HG03025 (cell line): ENCODE measurements around the gene RELN.

Experiments
- ATAC-seq: cut with Tn5 transposase; IDR thresholded peaks from one replicate; pipeline ENCODE4 v1.9.1; 2021; ENCODE audit warnings: mild to moderate bottlenecking, moderate library complexity; ENCODE audit not compliant: unreplicated experiment, low FRiP score

RELN gene

DNA sequence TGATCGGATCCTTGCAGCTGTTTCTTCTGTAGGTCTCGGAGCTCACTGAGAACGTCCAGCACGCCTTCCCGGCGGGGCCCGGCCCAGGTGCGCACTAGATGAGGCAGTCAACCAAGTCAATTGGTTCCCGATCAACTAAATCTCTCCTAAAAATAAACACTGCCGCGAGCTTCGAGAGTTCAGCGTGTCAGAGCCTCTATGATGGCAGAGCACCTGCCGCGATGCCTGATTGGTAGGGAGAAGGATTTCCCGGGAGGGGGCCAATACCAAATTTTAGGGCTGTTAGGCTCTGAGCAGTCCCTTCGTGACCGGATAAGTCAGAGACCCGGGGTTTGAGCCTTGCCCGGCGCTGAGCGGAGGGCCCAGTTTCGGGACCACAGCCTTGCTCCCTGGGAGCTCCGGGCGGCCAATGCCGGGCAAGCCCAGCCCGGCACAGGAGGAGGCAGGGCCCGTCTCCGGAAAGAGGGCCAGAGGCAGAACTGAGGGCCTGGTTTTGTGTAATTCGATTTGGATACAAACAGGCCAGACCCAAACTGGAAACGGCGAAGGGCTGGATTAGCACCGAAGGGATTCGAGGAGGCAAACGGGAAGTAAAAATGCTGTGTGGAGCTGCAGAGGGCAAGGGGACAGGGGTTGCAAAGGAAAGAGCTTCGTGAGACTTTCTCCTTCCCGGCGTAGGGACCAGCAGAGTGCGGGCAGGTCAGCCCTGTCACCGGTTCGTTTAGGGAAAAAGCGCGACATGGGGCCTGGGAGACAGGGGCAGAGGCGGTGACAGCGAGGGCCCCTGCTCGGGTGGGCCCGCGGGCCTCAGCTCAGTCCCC is 544.0 kb downstream of the RELN start:
- ATAC-seq: no peak

GRCh38 chr7:103439661-103440060 is 549.8 kb downstream of the RELN start:
- ATAC-seq: no peak

DNA sequence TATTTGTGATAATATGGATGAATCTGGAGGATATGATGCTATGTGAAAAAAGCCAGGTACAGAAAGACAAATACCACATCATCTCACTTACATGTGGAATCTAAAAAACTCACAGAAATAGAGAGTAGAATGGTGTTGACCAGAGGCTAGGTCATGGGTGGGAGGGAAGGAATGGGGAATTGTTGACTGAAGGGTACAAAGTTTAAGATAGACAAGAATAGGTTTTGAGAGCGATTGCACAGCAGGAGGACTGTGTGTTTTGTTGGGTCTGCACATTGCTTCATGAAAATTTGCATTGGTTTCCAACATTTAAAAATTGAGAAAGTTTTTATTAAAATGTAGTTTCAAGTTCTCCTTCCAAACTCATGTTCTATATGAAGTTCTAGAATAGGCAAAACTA is 551.8 kb downstream of the RELN start:
- ATAC-seq: no peak

- peak; percentile 57 for ATAC-seq
Observed at GRCh38 chr7:103432712-103433111, 556.7 kb downstream of the RELN start.

- no peak for ATAC-seq
Observed at GRCh38 chr7:103425177-103425576, 564.3 kb downstream of the RELN start.

DNA sequence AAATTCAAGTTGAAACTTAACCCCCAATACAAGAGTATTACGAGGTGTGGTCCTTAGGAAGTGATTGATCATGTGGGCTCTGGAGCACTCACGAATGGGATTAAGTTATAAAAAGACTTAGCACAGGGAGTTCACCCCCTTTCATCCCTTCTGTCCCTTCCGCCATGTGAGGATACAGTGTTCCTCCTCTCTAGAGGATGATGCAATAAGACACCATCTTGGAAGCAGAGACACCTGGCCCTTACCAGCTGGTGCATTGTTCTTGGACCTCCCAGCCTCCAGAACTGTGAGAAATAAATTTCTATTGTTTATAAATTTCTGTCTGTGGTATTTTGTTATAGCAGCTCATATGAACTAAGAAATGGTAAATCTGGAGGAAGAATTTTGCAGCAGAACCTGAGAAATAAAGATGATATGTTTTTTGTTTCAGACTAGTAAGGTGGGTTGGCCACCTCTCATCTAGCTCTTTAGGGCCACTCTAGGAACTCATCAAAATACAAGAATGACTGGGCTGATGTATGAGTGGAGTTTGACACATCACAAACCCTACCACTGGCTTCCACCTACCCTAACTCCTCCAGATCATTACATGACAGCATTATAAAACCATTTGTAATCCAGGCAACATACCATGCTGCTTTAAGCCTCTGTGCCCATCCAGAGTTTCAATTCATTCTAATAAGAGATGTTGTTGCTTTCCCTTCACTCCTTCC is 565.8 kb downstream of the RELN start:
- no peak for ATAC-seq
